Liver (tissue), 9 donors: ENCODE results near the gene IGF2R. TPM values are rescaled to one million over a fixed set of nuclear protein-coding genes. Genes with fewer than 3 reads are reported as not detected.
A peak's percentile ranks its signal among the peaks of the same experiment; 100 is the strongest.

ENCODE experiments used
- DNase-seq: peaks from one replicate; pipeline ENCODE4 v3.0.0-alpha.2; 2017; ENCODE audit warnings: low spot score
- H3K27ac ChIP-seq, 2 donors: one replicate each; pipeline ENCODE4 v1.7.0; 2013; ENCODE audit warnings: inconsistent platforms in 2 of 2, low read length in 2 of 2, control low read depth in 1 of 2, low read depth in 1 of 2, mild to moderate bottlenecking in 1 of 2
- H3K27me3 ChIP-seq, 4 donors: one replicate each; pipeline versions ENCODE4 v1.6.1 to v1.7.0; 2013; ENCODE audit warnings: low read length in 3 of 4, inconsistent platforms in 1 of 4, mild to moderate bottlenecking in 1 of 4, moderate library complexity in 1 of 4; ENCODE audit not compliant: control insufficient read depth in 4 of 4, insufficient read depth in 4 of 4
- H3K36me3 ChIP-seq, 4 donors: one replicate each; pipeline versions ENCODE4 v1.6.1 to v1.7.0; 2013; ENCODE audit warnings: low read length in 3 of 4, mild to moderate bottlenecking in 3 of 4, low read depth in 1 of 4, moderate library complexity in 1 of 4; ENCODE audit not compliant: control insufficient read depth in 4 of 4, insufficient read depth in 3 of 4
- H3K4me1 ChIP-seq, 4 donors: one replicate each; pipeline versions ENCODE4 v1.6.1 to v1.7.0; 2013; ENCODE audit warnings: low read length in 3 of 4, mild to moderate bottlenecking in 3 of 4, moderate library complexity in 1 of 4; ENCODE audit not compliant: control insufficient read depth in 4 of 4, insufficient read depth in 4 of 4
- H3K4me3 ChIP-seq, 3 donors: one replicate each; pipeline versions ENCODE4 v1.6.1 to v1.7.0; 2013; ENCODE audit warnings: low read length in 3 of 3, control low read depth in 1 of 3, low read depth in 1 of 3, mild to moderate bottlenecking in 1 of 3
- H3K9ac ChIP-seq, 2 donors: one replicate each; pipeline ENCODE4 v1.7.0; 2013; ENCODE audit warnings: low read length in 2 of 2, mild to moderate bottlenecking in 2 of 2, moderate library complexity in 2 of 2, control low read depth in 1 of 2, low read depth in 1 of 2
- H3K9me3 ChIP-seq, 4 donors: one replicate each; pipeline versions ENCODE4 v1.6.1 to v1.7.0; 2013; ENCODE audit warnings: low read length in 3 of 4; ENCODE audit not compliant: control insufficient read depth in 4 of 4
- EGR1 ChIP-seq, 2 donors: IDR thresholded peaks; 2 replicates each; pipeline ENCODE4 v1.6.1; 2016 to 2018; ENCODE audit warnings: antibody characterized with exemption in 2 of 2, low read depth in 2 of 2
- FOXA1 ChIP-seq: IDR thresholded peaks from 2 replicates; pipeline ENCODE4 v1.6.1; 2016; ENCODE audit warnings: antibody characterized with exemption
- FOXA2 ChIP-seq: IDR thresholded peaks from 2 replicates; pipeline ENCODE4 v1.6.1; 2016; ENCODE audit warnings: antibody characterized with exemption
- GABPA ChIP-seq, 2 donors: IDR thresholded peaks in 1 of 2; conservative IDR thresholded peaks in 1 of 2; 2 replicates each; pipeline ENCODE4 v1.6.1; 2016; ENCODE audit warnings: antibody characterized with exemption in 2 of 2, mild to moderate bottlenecking in 1 of 2, moderate library complexity in 1 of 2
- HNF4G ChIP-seq: IDR thresholded peaks from 2 replicates; pipeline ENCODE4 v1.6.1; 2016; ENCODE audit warnings: antibody characterized with exemption
- JUND ChIP-seq, 2 donors: IDR thresholded peaks; 2 replicates each; pipeline ENCODE4 v1.6.1; 2016; ENCODE audit warnings: antibody characterized with exemption in 2 of 2
- NR2F2 ChIP-seq: IDR thresholded peaks from 2 replicates; pipeline ENCODE4 v1.6.1; 2016; ENCODE audit warnings: antibody characterized with exemption
- RAD21 ChIP-seq, 2 donors: IDR thresholded peaks; 2 replicates each; pipeline ENCODE4 v1.6.1; 2016; ENCODE audit warnings: antibody characterized with exemption in 2 of 2, mild to moderate bottlenecking in 2 of 2
- REST ChIP-seq: IDR thresholded peaks from 2 replicates; pipeline ENCODE4 v1.6.1; 2016; ENCODE audit warnings: antibody characterized with exemption, mild to moderate bottlenecking
- RXRA ChIP-seq, 2 donors: IDR thresholded peaks; 2 replicates each; pipeline ENCODE4 v1.6.1; 2017 to 2018; ENCODE audit warnings: antibody characterized with exemption in 2 of 2, mild to moderate bottlenecking in 1 of 2
- SP1 ChIP-seq: IDR thresholded peaks from 2 replicates; pipeline ENCODE4 v1.6.1; 2018; ENCODE audit warnings: antibody characterized with exemption, mild to moderate bottlenecking
- TAF1 ChIP-seq: conservative IDR thresholded peaks from 2 replicates; pipeline ENCODE4 v1.6.1; 2016; ENCODE audit warnings: antibody characterized with exemption, mild to moderate bottlenecking
- YY1 ChIP-seq: IDR thresholded peaks from 2 replicates; pipeline ENCODE4 v1.6.1; 2016; ENCODE audit warnings: antibody characterized with exemption, mild to moderate bottlenecking
- ZBTB33 ChIP-seq: IDR thresholded peaks from 2 replicates; pipeline ENCODE4 v1.6.1; 2016; ENCODE audit warnings: antibody characterized with exemption
- WGBS: extraction: QIAGEN DNeasy Blood & Tissue Kit; methylation state at CpG from one replicate; pipeline ENCODE4 v1.1.7; 2013; 5-methylcytosine and 5-hydroxymethylcytosine counted together
- polyA plus RNA-seq, 2 donors: library from polyadenylated mRNA; stranded (reverse) in 1 of 2; unstranded in 1 of 2; fragments of 200-250 nt in 1 of 2; fragments of >200 nt in 1 of 2; fragmentation: Nextera tagmentation in 1 of 2; extraction: Ambion mirVana in 1 of 2; gene quantifications; one replicate each; pipeline versions ENCODE4 v1.2.1 to v1.2.3, GENCODE V29; 2013 to 2015
- total RNA-seq, 2 donors: library from RNA; depleted of rRNA; stranded (reverse); fragments of >200 nt; gene quantifications; one replicate each; pipeline ENCODE4 v1.2.3, GENCODE V29; 2014
- TF ChIP-seq, protein P1 (sequence below): fragments of 150-350 bp; IDR thresholded peaks from 2 replicates; pipeline ENCODE4 v1.5.1; 2017; ENCODE audit warnings: improper control_type of control experiment, low read depth, low read length; ENCODE audit not compliant: missing input control
- TF ChIP-seq, protein P2 (sequence below): IDR thresholded peaks from 2 replicates; pipeline ENCODE4 v1.6.1; 2016; ENCODE audit warnings: antibody characterized with exemption
- TF ChIP-seq, protein P3 (sequence below): IDR thresholded peaks from 2 replicates; pipeline ENCODE4 v1.6.1; 2016; ENCODE audit warnings: antibody characterized with exemption
- donor health status: healthy.
- donor health status: healthy.
- donor health status: healthy.
- donor health status: healthy.
- donor health status: healthy.

The IGF2R gene
- total and polyA plus RNA-seq, 4 donors = 16.6 to 84.9 (median 45.7) TPM

DNA sequence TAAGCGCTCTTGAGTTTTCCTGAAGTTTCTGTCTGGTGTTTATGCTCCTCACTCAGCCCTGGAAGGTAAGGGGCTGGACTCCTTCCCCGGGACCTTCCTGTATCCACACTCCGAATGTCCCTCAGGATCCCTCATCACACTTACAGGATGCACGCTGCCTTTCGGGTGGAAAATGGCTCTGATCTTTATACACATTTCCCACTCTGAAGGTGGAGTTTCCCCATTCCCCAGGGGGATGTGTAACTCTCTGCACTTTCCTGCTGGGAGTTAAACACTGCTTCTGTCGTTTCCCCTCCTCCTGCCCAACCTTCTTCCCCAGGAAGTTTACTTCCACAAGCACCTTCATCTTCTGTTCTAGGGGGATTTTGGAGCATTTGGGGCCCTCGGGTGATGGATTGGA lies 17.1 kb upstream of the IGF2R start:
- H3K27me3 ChIP-seq = no peaks in the 10 kb centered on the region
- H3K9ac ChIP-seq = no peak overlapping the region
- TF ChIP-seq RXRA (IDR thresholded peaks at IDR 0.05) = no peak
- no peak for TF ChIP-seq REST
- TF ChIP-seq ZBTB33 = no peak
- TF ChIP-seq JUND (IDR thresholded peaks at IDR 0.05) = no peak
- TF ChIP-seq TAF1 = no peak
- TF ChIP-seq, protein P1, sequence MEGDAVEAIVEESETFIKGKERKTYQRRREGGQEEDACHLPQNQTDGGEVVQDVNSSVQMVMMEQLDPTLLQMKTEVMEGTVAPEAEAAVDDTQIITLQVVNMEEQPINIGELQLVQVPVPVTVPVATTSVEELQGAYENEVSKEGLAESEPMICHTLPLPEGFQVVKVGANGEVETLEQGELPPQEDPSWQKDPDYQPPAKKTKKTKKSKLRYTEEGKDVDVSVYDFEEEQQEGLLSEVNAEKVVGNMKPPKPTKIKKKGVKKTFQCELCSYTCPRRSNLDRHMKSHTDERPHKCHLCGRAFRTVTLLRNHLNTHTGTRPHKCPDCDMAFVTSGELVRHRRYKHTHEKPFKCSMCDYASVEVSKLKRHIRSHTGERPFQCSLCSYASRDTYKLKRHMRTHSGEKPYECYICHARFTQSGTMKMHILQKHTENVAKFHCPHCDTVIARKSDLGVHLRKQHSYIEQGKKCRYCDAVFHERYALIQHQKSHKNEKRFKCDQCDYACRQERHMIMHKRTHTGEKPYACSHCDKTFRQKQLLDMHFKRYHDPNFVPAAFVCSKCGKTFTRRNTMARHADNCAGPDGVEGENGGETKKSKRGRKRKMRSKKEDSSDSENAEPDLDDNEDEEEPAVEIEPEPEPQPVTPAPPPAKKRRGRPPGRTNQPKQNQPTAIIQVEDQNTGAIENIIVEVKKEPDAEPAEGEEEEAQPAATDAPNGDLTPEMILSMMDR = no peak
- no peak for TF ChIP-seq EGR1 (IDR thresholded peaks at IDR 0.05; ENCODE audit: low read depth in 2 of 2)
- TF ChIP-seq, protein P2, sequence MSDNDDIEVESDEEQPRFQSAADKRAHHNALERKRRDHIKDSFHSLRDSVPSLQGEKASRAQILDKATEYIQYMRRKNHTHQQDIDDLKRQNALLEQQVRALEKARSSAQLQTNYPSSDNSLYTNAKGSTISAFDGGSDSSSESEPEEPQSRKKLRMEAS = no peak
- TF ChIP-seq, protein P3, sequence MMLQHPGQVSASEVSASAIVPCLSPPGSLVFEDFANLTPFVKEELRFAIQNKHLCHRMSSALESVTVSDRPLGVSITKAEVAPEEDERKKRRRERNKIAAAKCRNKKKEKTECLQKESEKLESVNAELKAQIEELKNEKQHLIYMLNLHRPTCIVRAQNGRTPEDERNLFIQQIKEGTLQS = no peak
- WGBS = 82% methylated on average over 7 of the region's 7 CpGs
- no peaks in the 10 kb centered on the region for H3K36me3 ChIP-seq
- no peak for DNase-seq
- no peaks in the 10 kb centered on the region for H3K9me3 ChIP-seq
- no peak overlapping the region for H3K4me3 ChIP-seq
- H3K4me1 ChIP-seq = no peaks in the 10 kb centered on the region
- no peak overlapping the region for H3K27ac ChIP-seq

- Histone ChIP-seq H3K4me1 (no peaks in the 10 kb centered on the region), H3K27me3 (no peaks in the 10 kb centered on the region), H3K27ac (peak overlapping the region in 1 of 2 donors; percentile 2), H3K9me3 (no peaks in the 10 kb centered on the region), H3K36me3 (no peaks in the 10 kb centered on the region), H3K9ac (no peak overlapping the region), H3K4me3 (no peak overlapping the region)
- 89% methylated on average over 13 of the region's 13 CpGs for WGBS
- DNase-seq = no peak
- TF ChIP-seq ZBTB33 = no peak
- no peak for TF ChIP-seq YY1
- TF ChIP-seq TAF1 = no peak
- TF ChIP-seq, protein P1 = no peak
- no peak for TF ChIP-seq RXRA (IDR thresholded peaks at IDR 0.05)
- no peak for TF ChIP-seq RAD21 (IDR thresholded peaks at IDR 0.05)
- no peak for TF ChIP-seq FOXA2
- no peak for TF ChIP-seq EGR1 (IDR thresholded peaks at IDR 0.05; ENCODE audit: low read depth in 2 of 2)
- TF ChIP-seq SP1 = no peak
- TF ChIP-seq HNF4G = no peak
- no peak for TF ChIP-seq JUND (IDR thresholded peaks at IDR 0.05)
- TF ChIP-seq, protein P3 = no peak
- TF ChIP-seq NR2F2 = no peak
- TF ChIP-seq, protein P2 = no peak
- TF ChIP-seq FOXA1 = no peak
- no peak for TF ChIP-seq GABPA (IDR thresholded peaks at IDR 0.05 in 1 of 2, conservative IDR thresholded peaks at IDR 0.05 in 1 of 2)
Observed at GRCh38 chr6:159952289-159953005, 16.4 kb upstream of the IGF2R start.
